ENCODE results near the gene BMP2.
A peak's percentile ranks its signal among the peaks of the same experiment; 100 is the strongest.

The BMP2 gene

GRCh38 chr20:6746901-6747609, 20.4 kb upstream of the BMP2 start:
- H3K27ac Mint-ChIP-seq: no peak overlapping the region
- H3K9me3 Mint-ChIP-seq: no peaks in the 10 kb centered on the region
- intact Hi-C loops (cut with micrococcal nuclease): no loop called here
- no peaks in the 10 kb centered on the region for H3K36me3 Mint-ChIP-seq (ENCODE audit: low read depth)
- no peaks in the 10 kb centered on the region for H3K4me1 Mint-ChIP-seq (ENCODE audit: low read depth)
- H3K4me3 Mint-ChIP-seq: no peak overlapping the region
- peaks cover 18% of the 10 kb centered on the region for H3K27me3 Mint-ChIP-seq

GRCh38 chr20:6750438-6750837, 17.0 kb upstream of the BMP2 start:
- intact Hi-C loops (cut with micrococcal nuclease): loop anchor here (10.0 kb wide), 1 partner anchor 116 kb away; no protein-coding TSS in a partner anchor
- Mint-ChIP-seq H3K27me3 (peaks cover 33% of the 10 kb centered on the region), H3K36me3 (ENCODE audit: low read depth) (no peaks in the 10 kb centered on the region), H3K27ac (no peak overlapping the region), H3K4me1 (ENCODE audit: low read depth) (no peaks in the 10 kb centered on the region), H3K4me3 (no peak overlapping the region), H3K9me3 (no peaks in the 10 kb centered on the region)

- no peak overlapping the region for H3K27ac Mint-ChIP-seq
- no peaks in the 10 kb centered on the region for H3K4me1 Mint-ChIP-seq (ENCODE audit: low read depth)
- H3K9me3 Mint-ChIP-seq: no peaks in the 10 kb centered on the region
- no peak overlapping the region for H3K4me3 Mint-ChIP-seq
- intact Hi-C loops (cut with micrococcal nuclease): loop anchor here (10.0 kb wide), 1 partner anchor 122 kb away; no protein-coding TSS in a partner anchor
- H3K36me3 Mint-ChIP-seq (ENCODE audit: low read depth): no peaks in the 10 kb centered on the region
- H3K27me3 Mint-ChIP-seq: peaks cover 47% of the 10 kb centered on the region
These were observed 10.5 kb upstream of the BMP2 start for GRCh38 chr20:6756693-6757595.

- intact Hi-C loops (cut with micrococcal nuclease): loop anchor here (5.0 kb wide), 2 partner anchors 62 to 523 kb away; no protein-coding TSS in a partner anchor
- peaks cover 61% of the 10 kb centered on the region for H3K27me3 Mint-ChIP-seq
These were observed 2.9 kb upstream of the BMP2 start for GRCh38 chr20:6764619-6765018.

GRCh38 chr20:6765469-6766058, 1.9 kb upstream of the BMP2 start:
- no peak overlapping the region for H3K4me3 Mint-ChIP-seq
- intact Hi-C loops (cut with micrococcal nuclease): loop anchor here (2.0 to 5.0 kb wide), 3 partner anchors 63 to 522 kb away; no protein-coding TSS in a partner anchor

More at GRCh38 chr20:6764619-6765018, 2.9 kb upstream of the BMP2 start:
- H3K4me1 Mint-ChIP-seq (ENCODE audit: low read depth): peaks cover 14% of the 10 kb centered on the region
- no peaks in the 10 kb centered on the region for H3K36me3 Mint-ChIP-seq (ENCODE audit: low read depth)
- no peak overlapping the region for H3K27ac Mint-ChIP-seq
- H3K4me3 Mint-ChIP-seq: no peak overlapping the region
- no peaks in the 10 kb centered on the region for H3K9me3 Mint-ChIP-seq

GRCh38 chr20:6766433-6766832, 1.1 kb upstream of the BMP2 start:
- intact Hi-C loops (cut with micrococcal nuclease): loop anchor here (2.0 to 5.0 kb wide), 3 partner anchors 64 to 521 kb away; no protein-coding TSS in a partner anchor
- Mint-ChIP-seq H3K4me3 (no peak overlapping the region), H3K4me1 (ENCODE audit: low read depth) (peaks cover 17% of the 10 kb centered on the region), H3K36me3 (ENCODE audit: low read depth) (no peaks in the 10 kb centered on the region), H3K27ac (no peak overlapping the region), H3K9me3 (no peaks in the 10 kb centered on the region), H3K27me3 (peaks cover 70% of the 10 kb centered on the region)

More at GRCh38 chr20:6765469-6766058, 1.9 kb upstream of the BMP2 start:
- Mint-ChIP-seq H3K36me3 (ENCODE audit: low read depth) (no peaks in the 10 kb centered on the region), H3K4me1 (ENCODE audit: low read depth) (peaks cover 17% of the 10 kb centered on the region), H3K27me3 (peaks cover 67% of the 10 kb centered on the region), H3K9me3 (no peaks in the 10 kb centered on the region), H3K27ac (no peak overlapping the region)

GRCh38 chr20:6767126-6767535, 355 bp upstream of the BMP2 start:
- intact Hi-C loops (cut with micrococcal nuclease): loop anchor here (2.0 to 5.0 kb wide), 3 partner anchors 65 to 520 kb away; no protein-coding TSS in a partner anchor
- H3K9me3 Mint-ChIP-seq: no peaks in the 10 kb centered on the region
- peaks cover 17% of the 10 kb centered on the region for H3K4me1 Mint-ChIP-seq (ENCODE audit: low read depth)
- H3K27ac Mint-ChIP-seq: no peak overlapping the region
- no peaks in the 10 kb centered on the region for H3K36me3 Mint-ChIP-seq (ENCODE audit: low read depth)
- H3K27me3 Mint-ChIP-seq: peaks cover 72% of the 10 kb centered on the region
- peak overlapping the region; percentile 56 for H3K4me3 Mint-ChIP-seq

- Mint-ChIP-seq H3K27me3 (peaks cover 76% of the 10 kb centered on the region), H3K27ac (no peak overlapping the region), H3K9me3 (no peaks in the 10 kb centered on the region), H3K4me1 (ENCODE audit: low read depth) (peaks cover 17% of the 10 kb centered on the region), H3K4me3 (peak overlapping the region; percentile 78), H3K36me3 (ENCODE audit: low read depth) (no peaks in the 10 kb centered on the region)
- intact Hi-C loops (cut with micrococcal nuclease): loop anchor here (5.0 kb wide), 2 partner anchors 66 to 519 kb away; no protein-coding TSS in a partner anchor
These were observed 998 bp downstream of the BMP2 start for GRCh38 chr20:6768228-6769140.

- Mint-ChIP-seq H3K4me3 (no peak overlapping the region), H3K27me3 (peaks cover 75% of the 10 kb centered on the region), H3K27ac (no peak overlapping the region), H3K36me3 (ENCODE audit: low read depth) (no peaks in the 10 kb centered on the region), H3K4me1 (ENCODE audit: low read depth) (peaks cover 17% of the 10 kb centered on the region), H3K9me3 (no peaks in the 10 kb centered on the region)
- intact Hi-C loops (cut with micrococcal nuclease): loop anchor here (5.0 kb wide), 2 partner anchors 68 to 517 kb away; no protein-coding TSS in a partner anchor
These were observed 2.7 kb downstream of the BMP2 start for GRCh38 chr20:6769903-6770785.

- intact Hi-C loops (cut with micrococcal nuclease): no loop called here
- H3K4me1 Mint-ChIP-seq (ENCODE audit: low read depth): peaks cover 17% of the 10 kb centered on the region
- no peak overlapping the region for H3K27ac Mint-ChIP-seq
- H3K4me3 Mint-ChIP-seq: no peak overlapping the region
- H3K27me3 Mint-ChIP-seq: peaks cover 76% of the 10 kb centered on the region
- no peaks in the 10 kb centered on the region for H3K36me3 Mint-ChIP-seq (ENCODE audit: low read depth)
- no peaks in the 10 kb centered on the region for H3K9me3 Mint-ChIP-seq
These were observed 3.3 kb downstream of the BMP2 start for GRCh38 chr20:6770786-6771100.

GRCh38 chr20:6780433-6781190, 13.1 kb downstream of the BMP2 start:
- Mint-ChIP-seq H3K4me1 (ENCODE audit: low read depth) (no peaks in the 10 kb centered on the region), H3K4me3 (no peak overlapping the region), H3K27ac (no peak overlapping the region), H3K36me3 (ENCODE audit: low read depth) (no peaks in the 10 kb centered on the region), H3K9me3 (no peaks in the 10 kb centered on the region), H3K27me3 (peaks cover 12% of the 10 kb centered on the region)
- intact Hi-C loops (cut with micrococcal nuclease): no loop called here

- Mint-ChIP-seq H3K9me3 (no peaks in the 10 kb centered on the region), H3K36me3 (ENCODE audit: low read depth) (no peaks in the 10 kb centered on the region), H3K4me3 (no peak overlapping the region), H3K4me1 (ENCODE audit: low read depth) (no peaks in the 10 kb centered on the region), H3K27me3 (peaks cover 4% of the 10 kb centered on the region), H3K27ac (no peak overlapping the region)
- intact Hi-C loops (cut with micrococcal nuclease): no loop called here
These were observed 16.3 kb downstream of the BMP2 start for GRCh38 chr20:6783752-6784151.
